Glomerular visceral epithelial cell (primary cell): ENCODE data around the gene GPATCH1.
"Not testable (repeated sequence)": the region's sequence is repeated elsewhere in the genome, so short reads cannot be mapped to it uniquely, and the experiment has no call there.

Experiments used
- DNase-seq: peaks from one replicate; pipeline ENCODE4 v3.0.0-alpha.2; 2016; ENCODE audit errors: extremely low spot score

Gene GPATCH1

DNA sequence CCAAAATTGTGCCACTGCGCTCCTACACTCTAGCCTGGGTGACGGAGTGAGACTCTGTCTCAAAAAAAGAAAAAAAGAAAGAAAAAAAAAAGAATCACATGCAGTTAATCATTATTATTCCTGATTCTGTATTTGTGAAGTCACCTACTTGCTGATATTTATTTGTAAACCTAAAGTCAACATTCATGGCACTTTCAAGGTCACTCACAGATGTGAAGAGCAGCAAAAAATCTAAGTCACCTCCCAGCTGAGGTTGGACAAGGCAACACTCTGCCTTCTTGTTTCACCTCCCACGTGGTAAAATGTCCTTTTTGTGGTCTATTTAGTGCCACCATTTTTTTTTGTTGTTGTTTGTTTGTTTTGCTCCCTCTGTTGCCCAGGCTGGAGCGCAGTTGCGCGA is 77.4 kb downstream of the GPATCH1 start:
- DNase-seq: no peak

DNA sequence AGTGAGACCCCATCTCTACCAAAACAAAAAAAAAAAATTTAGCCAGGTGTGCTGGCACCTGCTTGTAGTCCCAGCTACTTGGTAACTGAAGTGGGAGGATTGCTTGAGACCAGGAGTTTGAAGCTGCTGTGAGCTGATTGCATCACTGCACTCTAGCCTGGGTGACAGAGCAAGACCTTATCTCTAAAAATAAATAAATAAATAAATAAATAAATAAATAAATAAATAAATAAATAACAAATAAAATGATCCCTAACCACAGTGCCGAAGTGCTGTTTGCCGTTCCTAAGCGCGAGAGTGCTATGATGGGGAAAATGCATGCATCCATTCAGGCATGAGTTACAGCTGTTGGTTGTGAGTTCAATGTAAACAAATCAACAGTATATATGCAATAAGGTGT is 78.2 kb downstream of the GPATCH1 start:
- DNase-seq: no peak

DNA sequence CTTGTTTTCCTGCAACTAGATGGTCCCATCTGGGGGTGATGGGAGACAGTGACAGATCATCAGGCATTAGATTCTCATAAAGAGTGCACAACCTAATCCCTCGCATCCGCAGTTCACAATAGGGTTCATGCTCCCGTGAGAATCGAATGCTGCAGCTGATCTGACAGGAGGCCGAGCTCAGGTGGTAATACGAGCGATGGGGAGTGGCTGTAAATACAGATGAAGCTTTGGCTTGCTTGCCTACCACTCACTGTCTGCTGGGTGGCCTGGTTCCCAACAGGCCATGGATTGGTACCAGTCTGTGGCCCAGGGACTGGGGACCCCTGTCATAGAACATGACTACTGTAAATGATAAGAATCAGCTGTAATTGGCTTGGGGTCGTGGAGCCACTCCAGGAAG is 78.9 kb downstream of the GPATCH1 start:
- DNase-seq: no peak

DNA sequence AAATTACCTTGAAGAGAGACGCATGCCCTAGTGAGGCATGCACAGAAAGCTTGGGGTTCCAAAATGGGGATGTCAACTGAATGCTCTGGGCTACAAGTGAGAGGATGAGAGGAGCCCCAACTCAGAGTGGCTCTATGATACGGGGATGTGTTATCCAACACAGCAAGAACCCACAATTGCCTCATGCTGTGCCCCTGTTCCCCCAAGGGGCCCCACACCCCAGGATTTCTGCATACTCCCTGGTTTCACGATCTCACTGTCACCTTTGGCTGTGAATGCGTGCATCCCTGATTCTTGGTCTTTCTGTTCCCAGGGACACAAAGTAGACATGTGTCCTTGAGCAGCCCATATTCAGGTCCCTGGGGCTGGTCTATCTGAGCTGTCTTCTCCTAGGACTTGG is 80.2 kb downstream of the GPATCH1 start:
- DNase-seq: no peak

DNA sequence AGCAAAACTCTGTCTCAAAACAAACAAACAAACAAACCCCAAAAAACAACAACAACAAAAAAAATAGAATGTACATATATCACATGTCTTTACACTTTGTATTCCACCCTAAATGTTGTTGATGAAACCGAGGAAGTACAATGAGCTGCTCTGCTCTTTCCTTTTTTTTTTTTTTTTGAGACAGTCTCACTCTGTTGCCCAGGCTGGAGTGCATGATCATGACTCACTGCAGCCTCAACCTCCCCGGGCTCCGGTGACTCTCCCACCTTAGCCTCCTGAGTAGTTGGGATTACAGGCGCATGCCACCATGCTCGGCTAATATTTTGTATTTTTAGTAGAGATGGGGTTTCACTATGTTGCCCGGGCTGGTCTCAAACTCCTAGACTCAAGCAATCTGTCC is 82.5 kb downstream of the GPATCH1 start:
- no peak for DNase-seq

DNA sequence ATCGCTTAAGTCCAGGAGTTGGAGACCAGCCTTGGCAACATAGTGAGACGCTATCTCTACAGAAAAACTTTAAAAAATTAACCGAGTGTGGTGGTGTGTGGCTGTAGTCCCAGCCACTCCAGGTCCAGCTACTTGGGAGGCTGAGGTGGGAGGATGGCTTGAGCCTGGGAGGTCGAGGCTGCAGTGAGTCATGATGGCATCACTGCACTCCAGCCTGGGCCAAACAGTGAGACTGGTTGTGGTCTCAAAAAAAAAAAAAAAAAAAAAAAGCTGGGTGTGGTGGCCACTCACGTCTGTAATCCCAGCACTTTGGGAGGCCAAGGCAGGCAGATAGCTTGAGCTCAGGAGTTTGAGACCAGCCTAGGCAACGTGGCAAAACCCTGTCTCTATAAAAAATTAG is 85.1 kb downstream of the GPATCH1 start:
- not testable (repeated sequence) for DNase-seq

DNA sequence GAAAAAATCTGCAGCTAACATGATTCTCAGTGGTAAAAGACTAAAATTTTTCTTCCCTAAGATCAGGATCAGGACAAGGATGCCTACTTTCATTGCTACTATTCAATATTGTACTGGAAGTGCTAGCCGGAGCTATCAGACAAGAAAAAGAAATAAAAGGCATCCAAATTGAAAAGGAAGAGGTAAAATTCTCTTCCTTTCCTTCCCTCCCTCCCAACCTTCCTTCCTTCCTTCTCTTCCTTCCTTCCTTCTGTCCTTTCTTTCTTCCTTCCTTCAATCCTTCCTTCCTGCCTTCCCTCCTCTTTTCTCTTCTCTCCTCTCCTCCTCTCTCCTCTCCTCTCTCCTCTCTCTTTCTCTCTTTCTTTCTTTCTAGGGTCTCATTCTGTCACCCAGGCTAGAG is 86.5 kb downstream of the GPATCH1 start:
- no peak for DNase-seq

DNA sequence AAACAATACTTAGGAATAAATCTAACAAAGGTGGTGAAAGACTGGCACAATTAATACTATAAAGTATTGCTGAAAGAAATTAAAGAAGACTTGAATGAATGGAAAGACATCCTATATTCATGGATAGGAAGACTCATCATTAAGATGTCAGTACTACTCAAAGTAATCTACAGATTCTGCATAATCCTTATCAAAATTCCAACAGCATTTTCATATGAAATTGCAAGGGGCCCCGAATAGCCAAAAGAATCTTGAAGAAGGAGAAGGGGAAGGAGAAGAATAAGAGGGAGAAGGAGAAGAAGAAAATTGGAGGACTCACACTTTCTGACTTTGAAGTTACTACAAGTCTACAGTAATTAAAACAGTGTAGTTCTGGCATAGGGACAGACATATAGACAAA is 87.5 kb downstream of the GPATCH1 start:
- DNase-seq: no peak

DNA sequence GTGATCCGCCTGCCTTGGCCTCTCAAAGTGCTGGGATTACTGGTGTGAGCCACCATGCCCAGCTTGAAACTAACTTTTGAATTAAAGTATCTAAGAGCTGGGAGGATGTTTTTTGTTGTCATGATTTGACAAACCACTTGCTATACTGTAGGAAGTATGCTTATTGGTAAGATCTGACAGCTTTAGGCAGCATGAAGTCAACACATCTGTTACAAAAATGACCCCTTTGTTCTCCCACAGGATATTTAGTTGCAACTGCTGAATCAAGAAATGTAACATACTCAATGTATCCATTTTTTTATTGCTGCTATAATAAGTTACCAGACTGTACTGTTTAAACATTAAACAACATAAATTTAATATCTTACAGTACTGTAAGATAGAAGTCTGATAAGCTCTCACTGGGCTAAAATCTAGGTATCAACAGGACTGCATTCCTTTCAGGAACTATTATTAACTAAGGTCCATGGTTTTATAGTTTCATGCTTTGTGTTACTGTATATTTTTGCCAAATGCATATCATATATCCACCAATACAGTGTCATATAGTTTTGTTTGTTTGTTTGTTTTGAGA is 90.3 kb downstream of the GPATCH1 start:
- DNase-seq: no peak

DNA sequence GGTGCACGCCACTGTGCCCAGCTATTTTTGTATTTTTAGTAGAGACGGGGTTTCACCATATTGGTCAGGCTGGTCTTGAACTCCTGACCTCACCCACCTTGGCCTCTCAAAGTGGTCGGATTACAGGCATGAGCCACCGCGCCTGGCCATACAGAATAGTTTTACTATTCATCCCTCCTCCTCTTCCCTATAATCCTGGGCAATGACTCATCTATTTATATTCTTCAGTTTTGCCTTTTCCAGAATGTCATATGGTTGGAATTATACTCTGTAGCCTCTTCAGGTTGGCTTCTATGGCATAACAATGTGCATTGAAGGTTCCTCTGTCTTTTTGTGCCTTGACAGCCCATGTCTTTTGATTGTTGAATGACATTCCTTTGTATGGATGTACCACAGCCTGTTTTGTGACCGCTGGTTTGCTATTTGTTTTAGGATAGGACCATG is 91.0 kb downstream of the GPATCH1 start:
- DNase-seq: no peak

DNA sequence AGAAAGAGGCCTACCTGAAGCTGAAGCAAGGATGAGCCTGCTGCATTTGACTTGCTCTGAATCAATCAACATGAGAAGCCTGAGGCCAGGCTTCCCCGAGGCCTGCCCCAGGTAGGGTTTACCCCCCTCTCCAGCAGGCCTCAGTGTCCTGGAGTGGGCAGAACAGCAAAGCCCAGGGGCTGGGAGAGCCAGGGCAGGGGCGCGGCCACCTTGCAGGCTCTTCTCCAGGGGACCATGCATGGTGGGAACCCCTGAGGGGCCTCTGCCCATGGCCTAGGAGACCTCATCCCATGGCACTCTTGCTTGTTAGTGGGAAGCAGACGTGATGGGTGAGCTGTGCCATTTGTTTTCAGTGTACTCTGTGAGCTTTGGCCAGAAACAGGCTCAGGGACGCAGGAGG is 93.2 kb downstream of the GPATCH1 start:
- DNase-seq: no peak

DNA sequence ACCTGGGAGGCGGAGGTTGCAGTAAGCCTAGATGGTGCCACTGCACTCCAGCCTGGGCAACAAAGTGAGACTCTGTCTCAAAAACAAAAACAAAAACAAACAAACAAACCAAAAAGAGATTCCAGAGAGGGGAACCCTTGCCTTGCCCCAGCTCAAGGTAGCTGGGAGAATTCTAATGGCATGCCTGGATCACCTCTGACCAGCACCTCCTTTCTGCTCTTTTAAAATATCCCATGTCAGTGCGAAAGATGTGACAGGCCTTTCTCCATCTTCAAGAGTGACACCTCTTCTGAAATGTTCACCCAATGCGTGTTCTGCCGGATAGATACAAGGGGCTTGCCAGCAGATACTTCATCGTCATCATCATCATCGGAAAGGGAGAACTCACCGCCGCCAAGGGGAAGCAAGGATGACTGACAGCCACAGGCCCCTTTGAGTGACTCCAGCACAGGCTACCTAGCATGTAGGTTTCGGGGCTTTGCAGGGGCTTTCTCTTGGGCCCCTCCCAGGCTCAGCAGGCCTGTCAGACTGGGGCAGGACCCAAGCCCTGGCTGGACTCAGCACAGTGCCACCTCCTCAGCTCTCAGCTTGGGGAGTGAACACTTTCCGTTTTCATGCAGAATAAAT is 94.3 kb downstream of the GPATCH1 start:
- DNase-seq: no peak

DNA sequence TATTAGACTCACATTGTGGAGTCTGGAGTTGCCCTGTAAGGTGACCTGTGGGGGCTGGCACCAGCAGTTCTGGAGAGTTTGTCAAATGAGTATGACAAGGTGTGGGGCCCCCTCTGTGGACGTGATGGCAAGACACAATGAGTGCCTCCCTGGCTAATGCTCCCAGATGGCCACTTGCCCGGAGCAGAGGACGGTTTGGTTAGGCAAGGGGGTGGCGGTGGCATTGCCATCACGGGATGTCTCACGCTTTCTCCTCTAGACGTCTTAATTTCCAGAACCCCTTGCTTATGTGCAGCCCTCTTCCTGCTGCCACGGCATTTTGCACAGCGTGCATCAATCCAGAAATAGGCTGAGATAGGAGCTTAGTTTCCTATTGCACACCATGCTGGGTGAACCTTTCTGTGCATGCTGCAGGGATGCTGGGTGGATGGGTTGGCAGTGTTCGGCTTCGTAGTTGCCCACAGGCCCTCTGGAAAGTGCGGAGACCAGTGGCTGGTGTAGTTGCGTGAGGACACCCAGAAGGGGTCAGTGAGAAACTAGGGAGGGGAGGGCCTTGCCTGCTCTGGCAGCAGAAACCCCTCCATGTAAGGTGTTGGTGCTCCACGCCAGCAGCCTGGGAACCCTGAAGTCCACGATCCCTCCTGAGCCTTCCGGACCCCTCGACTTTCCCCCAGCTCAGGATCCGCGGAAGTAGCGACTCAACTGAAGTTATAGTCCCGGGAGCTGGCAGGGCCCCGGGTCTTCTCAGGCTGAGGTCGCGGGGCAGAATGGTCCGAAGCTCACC is 95.1 kb downstream of the GPATCH1 start:
- DNase-seq: peak; percentile 46

DNA sequence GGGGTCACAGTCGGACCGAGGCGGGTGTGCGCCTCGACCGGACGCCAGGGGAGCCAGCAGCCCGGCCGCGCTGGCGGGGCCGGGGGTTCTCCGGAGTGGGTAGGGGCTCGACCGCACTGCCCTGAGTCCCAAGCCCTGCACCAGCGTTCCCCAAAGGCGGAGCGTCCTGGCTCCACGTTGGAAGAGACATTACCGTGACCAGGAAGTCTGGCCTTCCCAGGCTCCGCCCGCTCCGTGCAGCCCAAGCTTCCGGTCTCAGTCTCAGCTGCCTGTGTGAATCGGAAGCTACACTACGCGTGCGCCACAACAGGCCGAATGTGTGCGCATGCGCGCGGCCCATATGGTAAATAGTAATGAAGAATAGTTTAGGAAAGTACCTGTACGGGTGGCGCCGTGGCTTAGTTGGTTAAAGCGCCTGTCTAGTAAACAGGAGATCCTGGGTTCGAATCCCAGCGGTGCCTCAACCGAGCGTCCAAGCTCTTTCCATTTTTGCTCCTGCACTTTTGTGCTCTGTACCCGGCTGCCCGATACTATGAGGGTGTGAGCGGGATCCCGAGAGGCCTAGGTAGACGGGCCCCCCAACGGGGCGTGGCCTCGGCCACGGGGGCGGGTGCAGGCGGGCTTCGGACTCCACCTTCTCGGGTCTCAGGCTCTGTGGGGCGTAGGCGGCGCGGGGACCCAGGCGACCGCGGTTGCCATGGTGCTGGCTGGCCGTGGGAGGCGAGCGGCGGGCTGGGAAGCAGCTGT is 95.9 kb downstream of the GPATCH1 start:
- DNase-seq: peak; percentile 100

DNA sequence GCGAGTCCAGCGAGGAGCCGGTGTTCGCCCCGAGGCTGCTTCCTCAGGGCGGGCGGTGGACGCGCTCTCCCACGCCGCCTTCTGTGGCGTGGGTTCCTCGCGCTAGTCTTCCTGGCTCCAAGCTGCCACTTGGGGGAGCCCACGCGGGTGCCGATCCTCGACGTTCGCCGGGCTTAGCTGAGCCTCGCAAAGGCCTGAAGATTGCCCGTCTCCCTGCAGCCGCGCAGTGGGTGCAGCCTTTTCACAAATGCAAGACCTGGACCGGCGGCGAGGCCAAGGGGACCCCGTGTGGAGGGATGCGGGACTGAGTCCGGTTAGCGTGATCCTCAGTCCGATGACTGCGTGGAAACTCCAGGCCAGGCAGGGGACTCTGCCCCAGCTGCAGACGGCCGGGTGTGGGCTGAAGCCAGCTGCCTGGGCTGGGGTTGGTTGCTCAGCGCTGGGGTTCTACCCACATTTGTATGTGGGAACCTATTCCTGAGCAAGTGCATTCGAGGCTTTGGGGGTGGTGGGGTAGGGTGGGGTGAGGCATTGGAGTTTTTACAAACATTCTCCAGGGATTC is 96.5 kb downstream of the GPATCH1 start:
- no peak for DNase-seq
